Measurements from ENCODE around the gene IRF2BPL. TPM values are rescaled to one million over a fixed set of nuclear protein-coding genes. Genes with fewer than 3 reads are reported as not detected.

The IRF2BPL gene
- polyA plus RNA-seq, 6 donors from 2014 or later = 1.7 to 4.6 (median 3.2) TPM

GRCh38 chr14:76976240-76977005 lies 52.1 kb downstream of the IRF2BPL start:
- Mint-ChIP-seq H3K4me1 (peaks cover 8 to 25% (median 20%) of the 10 kb centered on the region in 3 donors), H3K9me3 (peaks cover 0 to 5% (median 2%) of the 10 kb centered on the region in 7 donors), H3K27me3 (no peaks in the 10 kb centered on the region), H3K36me3 (peaks cover 3 to 5% of the 10 kb centered on the region in 2 donors), H3K4me3 (peak overlapping the region in 1 of 8 donors; percentile 19), H3K27ac (peak overlapping the region in 5 of 6 donors; percentile 96 to 100 (median 98))
- no peak for DNase-seq
- ATAC-seq (ENCODE audit: low read depth in 2 of 2) = no peak

- H3K4me3 Mint-ChIP-seq = no peak overlapping the region
- peaks cover 8 to 25% (median 20%) of the 10 kb centered on the region in 3 donors for H3K4me1 Mint-ChIP-seq
- H3K27ac Mint-ChIP-seq = peak overlapping the region in 4 of 6 donors; percentile 60 to 96 (median 84)
- ATAC-seq (ENCODE audit: low read depth in 2 of 2) (no peak), DNase-seq (no peak)
- H3K9me3 Mint-ChIP-seq = no peaks in the 10 kb centered on the region
- no peaks in the 10 kb centered on the region for H3K36me3 Mint-ChIP-seq
- no peaks in the 10 kb centered on the region for H3K27me3 Mint-ChIP-seq
Observed at GRCh38 chr14:76975812-76976211, 52.7 kb downstream of the IRF2BPL start.

GRCh38 chr14:76975051-76975450 lies 53.5 kb downstream of the IRF2BPL start:
- ATAC-seq (ENCODE audit: low read depth in 2 of 2) (no peak), DNase-seq (no peak)
- H3K4me3 Mint-ChIP-seq = no peak overlapping the region
- H3K27ac Mint-ChIP-seq = peak overlapping the region in 5 of 6 donors; percentile 60 to 96 (median 88)
- no peaks in the 10 kb centered on the region for H3K36me3 Mint-ChIP-seq
- no peaks in the 10 kb centered on the region for H3K27me3 Mint-ChIP-seq
- H3K4me1 Mint-ChIP-seq = peaks cover 8 to 24% (median 20%) of the 10 kb centered on the region in 3 donors
- no peaks in the 10 kb centered on the region for H3K9me3 Mint-ChIP-seq

Other genes with a start within 250 kb of the IRF2BPL start
- 10 to 100 TPM; 19.6 to 30.1 (median 21.7) TPM for gene ANGEL1, start 215.8 kb downstream of the IRF2BPL start, polyA plus RNA-seq (ENCODE audit: low read depth in 6 of 6)
- gene LRRC74A, start 202.3 kb downstream of the IRF2BPL start, polyA plus RNA-seq (ENCODE audit: low read depth in 6 of 6) = not detected
- 10 to 100 TPM in 4 of 6 donors, 1 to 10 TPM in 2; 7.8 to 16.3 (median 12.7) TPM for gene CIPC, start 69.5 kb upstream of the IRF2BPL start, polyA plus RNA-seq (ENCODE audit: low read depth in 6 of 6)
- not detected for gene ZDHHC22, start 113.1 kb upstream of the IRF2BPL start, polyA plus RNA-seq (ENCODE audit: low read depth in 6 of 6)
- under 1 TPM in 1 of 6 donors, not detected in 5; 0.44 TPM for gene TMEM63C, start 153.1 kb upstream of the IRF2BPL start, polyA plus RNA-seq (ENCODE audit: low read depth in 6 of 6)
- not detected for gene NGB, start 242.5 kb upstream of the IRF2BPL start, polyA plus RNA-seq (ENCODE audit: low read depth in 6 of 6)